ENCODE measurements around the gene PSMA3.

Gene PSMA3

GRCh38 chr14:58272588-58273372 lies 28.1 kb downstream of the PSMA3 start:
- H3K27ac ChIP-seq (ENCODE audit: insufficient read depth in 1 of 2, low read depth in 1 of 2, low read length in 2 of 2, poor library complexity in 1 of 2, severe bottlenecking in 2 of 2), result no peak overlapping the region
- H3K4me1 ChIP-seq (ENCODE audit: control extremely low read depth in 1 of 4, control insufficient read depth in 4 of 4, insufficient read depth in 4 of 4, low read length in 3 of 4), result peaks cover 2 to 25% (median 13%) of the 10 kb centered on the region in 4 experiments
- no peak overlapping the region for H3K4me3 ChIP-seq (ENCODE audit: control insufficient read depth in 1 of 7, extremely low read depth in 1 of 7, insufficient read depth in 4 of 7, low read depth in 2 of 7, low read length in 6 of 7)
- DNase-seq, result peak in 2 of 3 donors; percentile 39 to 50
- ChIA-PET POLR2A (no interaction called here), CTCF (interaction anchor here (0.9 to 2.1 kb wide), 4 partner anchors 9 to 23 kb away, joined by 3 to 7 read pairs (median 6); no protein-coding TSS in a partner anchor)
- no peaks in the 10 kb centered on the region for H3K27me3 ChIP-seq (replicated peaks in 2 of 5; ENCODE audit: control insufficient read depth in 4 of 5, insufficient read depth in 5 of 5, low read length in 4 of 5)
- H3K9me3 ChIP-seq (ENCODE audit: control extremely low read depth in 1 of 5, control insufficient read depth in 4 of 5, insufficient read depth in 2 of 5, low read depth in 1 of 5, low read length in 4 of 5), result no peaks in the 10 kb centered on the region
- H3K36me3 ChIP-seq (ENCODE audit: control insufficient read depth in 4 of 4, insufficient read depth in 4 of 4, low read length in 3 of 4), result peaks cover 13 to 65% (median 42%) of the 10 kb centered on the region in 4 experiments
- 100% methylated on average over 2 of the region's 4 CpGs for WGBS (ENCODE audit: insufficient coverage)

- Histone ChIP-seq H3K36me3 (ENCODE audit: control insufficient read depth in 4 of 4, insufficient read depth in 4 of 4, low read length in 3 of 4) (peaks cover 14 to 62% (median 39%) of the 10 kb centered on the region in 4 experiments), H3K4me1 (ENCODE audit: control extremely low read depth in 1 of 4, control insufficient read depth in 4 of 4, insufficient read depth in 4 of 4, low read length in 3 of 4) (peaks cover 2 to 25% (median 13%) of the 10 kb centered on the region in 4 experiments), H3K27me3 (replicated peaks in 2 of 5; ENCODE audit: control insufficient read depth in 4 of 5, insufficient read depth in 5 of 5, low read length in 4 of 5) (no peaks in the 10 kb centered on the region), H3K4me3 (ENCODE audit: control insufficient read depth in 1 of 7, extremely low read depth in 1 of 7, insufficient read depth in 4 of 7, low read depth in 2 of 7, low read length in 6 of 7) (no peak overlapping the region), H3K9me3 (ENCODE audit: control extremely low read depth in 1 of 5, control insufficient read depth in 4 of 5, insufficient read depth in 2 of 5, low read depth in 1 of 5, low read length in 4 of 5) (no peaks in the 10 kb centered on the region), H3K27ac (ENCODE audit: insufficient read depth in 1 of 2, low read depth in 1 of 2, low read length in 2 of 2, poor library complexity in 1 of 2, severe bottlenecking in 2 of 2) (peak overlapping the region in 1 of 2 experiments; percentile 50)
- CTCF ChIA-PET, result interaction anchor here (1.0 to 2.8 kb wide), 7 partner anchors 10 to 85 kb away, joined by 3 to 14 read pairs (median 4); partner anchors contain the start of gene ARID4A
- peak; percentile 16 to 51 (median 44) for DNase-seq
- POLR2A ChIA-PET, result interaction anchor here (0.8 kb wide), 1 partner anchor 15 kb away, joined by 5 read pairs; no protein-coding TSS in a partner anchor
Measured at GRCh38 chr14:58274881-58275280, 30.2 kb downstream of the PSMA3 start.

- peak overlapping the region in 1 of 2 experiments; percentile 50 for H3K27ac ChIP-seq (ENCODE audit: insufficient read depth in 1 of 2, low read depth in 1 of 2, low read length in 2 of 2, poor library complexity in 1 of 2, severe bottlenecking in 2 of 2)
- no peak overlapping the region for H3K4me3 ChIP-seq (ENCODE audit: control insufficient read depth in 1 of 7, extremely low read depth in 1 of 7, insufficient read depth in 4 of 7, low read depth in 2 of 7, low read length in 6 of 7)
- H3K4me1 ChIP-seq (ENCODE audit: control extremely low read depth in 1 of 4, control insufficient read depth in 4 of 4, insufficient read depth in 4 of 4, low read length in 3 of 4), result peaks cover 3 to 30% (median 16%) of the 10 kb centered on the region in 4 experiments
- peaks cover 14 to 55% (median 36%) of the 10 kb centered on the region in 4 experiments for H3K36me3 ChIP-seq (ENCODE audit: control insufficient read depth in 4 of 4, insufficient read depth in 4 of 4, low read length in 3 of 4)
- no peaks in the 10 kb centered on the region for H3K9me3 ChIP-seq (ENCODE audit: control extremely low read depth in 1 of 5, control insufficient read depth in 4 of 5, insufficient read depth in 2 of 5, low read depth in 1 of 5, low read length in 4 of 5)
- WGBS (ENCODE audit: insufficient coverage), result no CpG with 5 or more reads among the region's 2 CpGs
- DNase-seq, result no peak
- ChIA-PET POLR2A (interaction anchor here (0.8 kb wide), 1 partner anchor 15 kb away, joined by 5 read pairs; no protein-coding TSS in a partner anchor), CTCF (interaction anchor here (1.2 to 2.8 kb wide), 4 partner anchors 10 to 84 kb away, joined by 4 to 14 read pairs (median 6); no protein-coding TSS in a partner anchor)
- no peaks in the 10 kb centered on the region for H3K27me3 ChIP-seq (replicated peaks in 2 of 5; ENCODE audit: control insufficient read depth in 4 of 5, insufficient read depth in 5 of 5, low read length in 4 of 5)
Measured at GRCh38 chr14:58275527-58276190, 31.0 kb downstream of the PSMA3 start.

DNA sequence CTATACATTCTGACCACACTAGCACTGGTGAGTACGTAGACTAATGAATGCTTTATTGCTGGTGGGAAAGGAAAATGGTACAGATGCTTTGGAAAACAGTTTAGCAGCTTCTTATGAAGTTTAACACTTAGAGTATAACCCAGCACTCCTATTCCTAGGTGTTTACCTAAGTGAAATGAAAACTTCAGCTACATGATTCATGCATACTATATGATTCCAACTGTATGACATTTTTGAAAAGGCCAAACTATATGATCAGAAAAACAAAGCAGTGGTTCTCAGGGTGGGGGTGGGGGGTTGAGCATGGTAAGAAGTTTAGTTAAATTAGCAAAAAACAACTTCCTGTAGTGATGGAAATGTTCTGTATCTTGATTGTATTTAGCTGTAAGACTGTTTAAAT lies 31.6 kb downstream of the PSMA3 start:
- H3K27me3 ChIP-seq (replicated peaks in 2 of 5; ENCODE audit: control insufficient read depth in 4 of 5, insufficient read depth in 5 of 5, low read length in 4 of 5), result no peaks in the 10 kb centered on the region
- peaks cover 9 to 36% (median 20%) of the 10 kb centered on the region in 4 experiments for H3K4me1 ChIP-seq (ENCODE audit: control extremely low read depth in 1 of 4, control insufficient read depth in 4 of 4, insufficient read depth in 4 of 4, low read length in 3 of 4)
- H3K27ac ChIP-seq (ENCODE audit: insufficient read depth in 1 of 2, low read depth in 1 of 2, low read length in 2 of 2, poor library complexity in 1 of 2, severe bottlenecking in 2 of 2), result peak overlapping the region in 1 of 2 experiments; percentile 50
- WGBS (ENCODE audit: insufficient coverage), result no CpG with 5 or more reads among the region's 1 CpG
- ChIA-PET CTCF (interaction anchor here (1.2 to 2.8 kb wide), 4 partner anchors 9 to 83 kb away, joined by 4 to 14 read pairs (median 6); no protein-coding TSS in a partner anchor), POLR2A (no interaction called here)
- H3K9me3 ChIP-seq (ENCODE audit: control extremely low read depth in 1 of 5, control insufficient read depth in 4 of 5, insufficient read depth in 2 of 5, low read depth in 1 of 5, low read length in 4 of 5), result no peaks in the 10 kb centered on the region
- H3K36me3 ChIP-seq (ENCODE audit: control insufficient read depth in 4 of 4, insufficient read depth in 4 of 4, low read length in 3 of 4), result peaks cover 14 to 50% (median 34%) of the 10 kb centered on the region in 4 experiments
- no peak overlapping the region for H3K4me3 ChIP-seq (ENCODE audit: control insufficient read depth in 1 of 7, extremely low read depth in 1 of 7, insufficient read depth in 4 of 7, low read depth in 2 of 7, low read length in 6 of 7)
- no peak for DNase-seq

- Histone ChIP-seq H3K4me1 (ENCODE audit: control extremely low read depth in 1 of 4, control insufficient read depth in 4 of 4, insufficient read depth in 4 of 4, low read length in 3 of 4) (peaks cover 16 to 49% (median 36%) of the 10 kb centered on the region in 4 experiments), H3K4me3 (ENCODE audit: control insufficient read depth in 1 of 7, extremely low read depth in 1 of 7, insufficient read depth in 4 of 7, low read depth in 2 of 7, low read length in 6 of 7) (no peak overlapping the region), H3K27me3 (replicated peaks in 2 of 5; ENCODE audit: control insufficient read depth in 4 of 5, insufficient read depth in 5 of 5, low read length in 4 of 5) (no peaks in the 10 kb centered on the region), H3K9me3 (ENCODE audit: control extremely low read depth in 1 of 5, control insufficient read depth in 4 of 5, insufficient read depth in 2 of 5, low read depth in 1 of 5, low read length in 4 of 5) (no peaks in the 10 kb centered on the region), H3K27ac (ENCODE audit: insufficient read depth in 1 of 2, low read depth in 1 of 2, low read length in 2 of 2, poor library complexity in 1 of 2, severe bottlenecking in 2 of 2) (no peak overlapping the region), H3K36me3 (ENCODE audit: control insufficient read depth in 4 of 4, insufficient read depth in 4 of 4, low read length in 3 of 4) (peaks cover 8 to 35% (median 24%) of the 10 kb centered on the region in 4 experiments)
- DNase-seq, result no peak
- ChIA-PET CTCF (interaction anchor here (1.4 kb wide), 1 partner anchor 14 kb away, joined by 5 read pairs; no protein-coding TSS in a partner anchor), POLR2A (no interaction called here)
- WGBS (ENCODE audit: insufficient coverage), result 90% methylated on average over 3 of the region's 8 CpGs
Measured at GRCh38 chr14:58278177-58278576, 33.5 kb downstream of the PSMA3 start.

- peak; percentile 82 to 95 (median 94) for DNase-seq
- Histone ChIP-seq H3K36me3 (ENCODE audit: control insufficient read depth in 4 of 4, insufficient read depth in 4 of 4, low read length in 3 of 4) (peaks cover 23 to 52% (median 35%) of the 10 kb centered on the region in 4 experiments), H3K9me3 (ENCODE audit: control extremely low read depth in 1 of 5, control insufficient read depth in 4 of 5, insufficient read depth in 2 of 5, low read depth in 1 of 5, low read length in 4 of 5) (no peaks in the 10 kb centered on the region), H3K27ac (ENCODE audit: insufficient read depth in 1 of 2, low read depth in 1 of 2, low read length in 2 of 2, poor library complexity in 1 of 2, severe bottlenecking in 2 of 2) (peak overlapping the region; percentile 64 to 86), H3K27me3 (replicated peaks in 2 of 5; ENCODE audit: control insufficient read depth in 4 of 5, insufficient read depth in 5 of 5, low read length in 4 of 5) (no peaks in the 10 kb centered on the region), H3K4me1 (ENCODE audit: control extremely low read depth in 1 of 4, control insufficient read depth in 4 of 4, insufficient read depth in 4 of 4, low read length in 3 of 4) (peaks cover 14 to 30% (median 23%) of the 10 kb centered on the region in 4 experiments), H3K4me3 (ENCODE audit: control insufficient read depth in 1 of 7, extremely low read depth in 1 of 7, insufficient read depth in 4 of 7, low read depth in 2 of 7, low read length in 6 of 7) (peak overlapping the region in 4 of 7 experiments; percentile 10 to 43 (median 14))
- POLR2A ChIA-PET, result interaction anchor here (0.6 to 1.1 kb wide), 3 partner anchors 17 to 42 kb away, joined by 3 to 6 read pairs (median 3); partner anchors contain the start of gene ARID4A
- 0% methylated on average over 3 of the region's 4 CpGs for WGBS (ENCODE audit: insufficient coverage)
- CTCF ChIA-PET, result interaction anchor here (0.7 kb wide), 1 partner anchor 16 kb away, joined by 3 read pairs; no protein-coding TSS in a partner anchor
Measured at GRCh38 chr14:58280954-58281787, 36.5 kb downstream of the PSMA3 start.

Measured in common myeloid progenitor, CD34-positive (primary cell).